CD4-positive, alpha-beta T cell treated with Interferon alpha-2 for 1 hour (primary cell): ENCODE measurements around the gene CNST.
"Not testable (repeated sequence)": the region's sequence is repeated elsewhere in the genome, so short reads cannot be mapped to it uniquely, and the experiment has no call there.

Source experiments
- DNase-seq, 2 donors: peaks; one replicate each; pipeline ENCODE4 v3.0.0-alpha.2; 2020 to 2022

CNST gene

DNA sequence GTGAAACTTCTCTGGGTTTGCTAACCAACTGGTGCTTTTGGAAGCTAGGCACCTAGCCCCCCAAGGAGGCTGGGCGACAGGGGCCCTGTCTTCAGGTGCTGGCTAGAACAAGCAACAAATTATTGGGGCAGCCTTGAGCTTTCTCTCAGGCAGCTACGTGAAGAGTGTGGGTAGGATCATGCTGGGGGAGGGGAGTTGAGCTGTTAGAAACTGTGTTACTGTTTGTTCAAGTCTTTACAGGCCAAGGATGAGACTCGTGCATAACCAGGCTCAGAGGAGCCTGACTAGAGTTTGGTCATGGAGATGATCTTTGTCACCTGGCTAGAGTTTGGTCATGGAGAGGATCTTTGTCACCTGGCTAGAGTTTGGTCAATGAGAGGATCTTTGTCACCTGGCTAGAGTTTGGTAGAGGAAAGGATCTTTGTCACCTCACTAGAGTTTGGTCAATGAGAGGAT, 145.3 kb downstream of the CNST start:
- no peak for DNase-seq

DNA sequence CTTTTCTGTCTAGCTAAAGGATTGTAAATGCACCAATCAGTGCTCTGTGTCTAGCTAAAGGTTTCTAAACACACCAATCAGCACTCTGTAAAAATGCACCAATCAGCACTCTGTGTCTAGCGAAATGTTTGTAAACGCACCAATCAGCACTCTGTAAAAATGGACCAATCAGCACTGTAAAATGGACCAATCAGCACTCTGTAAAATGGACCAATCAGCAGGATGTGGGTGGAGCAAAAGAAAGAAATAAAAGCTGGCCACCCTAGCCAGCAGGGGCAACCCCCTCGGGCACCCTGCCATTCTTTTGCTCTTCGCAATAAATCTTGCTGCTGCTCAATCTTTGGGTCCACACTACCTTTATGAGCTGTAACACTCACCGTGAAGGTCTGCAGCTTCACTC, 146.2 kb downstream of the CNST start:
- not testable (repeated sequence) for DNase-seq
